Suprapubic skin (tissue), 4 donors: ENCODE data around the gene NBPF26. TPM values are rescaled to one million over a fixed set of nuclear protein-coding genes. Genes with fewer than 3 reads are reported as not detected.
"Not testable (repeated sequence)": the region's sequence is repeated elsewhere in the genome, so short reads cannot be mapped to it uniquely, and the experiment has no call there.

ENCODE experiments used
- DNase-seq, 2 donors: peaks; one replicate each; pipeline ENCODE4 v3.0.0-alpha.2; 2019; ENCODE audit warnings: low spot score in 2 of 2
- H3K27ac ChIP-seq: fragments of 200-600 bp; sonication (generic); one replicate; pipeline ENCODE4 v1.5.1; 2019
- H3K27me3 ChIP-seq: fragments of 200-600 bp; sonication (generic); one replicate; pipeline ENCODE4 v1.5.1; 2019
- H3K36me3 ChIP-seq: fragments of 200-600 bp; sonication (generic); one replicate; pipeline ENCODE4 v1.5.1; 2019
- H3K4me1 ChIP-seq: fragments of 200-600 bp; sonication (generic); one replicate; pipeline ENCODE4 v1.5.1; 2019
- H3K4me3 ChIP-seq: fragments of 200-600 bp; sonication (generic); one replicate; pipeline ENCODE4 v1.5.1; 2019; ENCODE audit warnings: mild to moderate bottlenecking
- H3K9me3 ChIP-seq: fragments of 200-600 bp; sonication (generic); one replicate; pipeline ENCODE4 v1.5.1; 2019
- total RNA-seq, 4 donors: library from RNA; depleted of rRNA; stranded (reverse); fragments of >200 nt; gene quantifications; one replicate each; pipeline ENCODE4 v1.1.0, GENCODE V29; 2016

The NBPF26 gene
- total RNA-seq, 4 donors from 2014 or later, result 14.0 to 42.8 (median 27.4) TPM

DNA sequence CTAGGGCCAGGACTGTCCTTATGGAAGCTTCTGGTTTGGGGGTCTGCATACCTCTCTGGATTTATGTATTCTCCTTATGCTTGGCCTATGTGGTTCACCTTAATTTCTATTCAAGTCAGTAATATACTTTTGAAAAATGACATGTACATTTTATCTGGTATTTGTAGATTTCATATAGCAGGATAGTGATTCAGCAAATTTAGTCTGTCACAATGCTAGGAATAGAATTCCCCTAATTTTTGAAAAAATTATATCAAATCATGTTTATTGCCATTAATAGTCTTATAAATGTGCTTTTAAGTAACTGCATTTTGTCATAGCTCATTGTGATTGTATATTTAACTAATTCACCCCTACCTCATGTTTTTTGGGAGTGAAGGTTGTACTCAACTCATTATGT is 158.2 kb downstream of the NBPF26 start:
- H3K4me3 ChIP-seq, H3K27ac ChIP-seq, H3K9me3 ChIP-seq, H3K36me3 ChIP-seq, H3K27me3 ChIP-seq, DNase-seq, H3K4me1 ChIP-seq: not testable (repeated sequence)

Other genes with a start within 250 kb of the NBPF26 start
- gene PPIAL4A, start 165.8 kb downstream of the NBPF26 start, total RNA-seq, result not detected